Embryonic facial prominence (tissue), 1 donor: ENCODE measurements around the gene NOL4L.

Source experiments
- DNase-seq: peaks from one replicate; pipeline ENCODE4 v3.0.0-alpha.2; 2016; ENCODE audit errors: extremely low spot score

Gene NOL4L

GRCh38 chr20:32447136-32448027, 137.8 kb downstream of the NOL4L start:
- no peak for DNase-seq

DNA sequence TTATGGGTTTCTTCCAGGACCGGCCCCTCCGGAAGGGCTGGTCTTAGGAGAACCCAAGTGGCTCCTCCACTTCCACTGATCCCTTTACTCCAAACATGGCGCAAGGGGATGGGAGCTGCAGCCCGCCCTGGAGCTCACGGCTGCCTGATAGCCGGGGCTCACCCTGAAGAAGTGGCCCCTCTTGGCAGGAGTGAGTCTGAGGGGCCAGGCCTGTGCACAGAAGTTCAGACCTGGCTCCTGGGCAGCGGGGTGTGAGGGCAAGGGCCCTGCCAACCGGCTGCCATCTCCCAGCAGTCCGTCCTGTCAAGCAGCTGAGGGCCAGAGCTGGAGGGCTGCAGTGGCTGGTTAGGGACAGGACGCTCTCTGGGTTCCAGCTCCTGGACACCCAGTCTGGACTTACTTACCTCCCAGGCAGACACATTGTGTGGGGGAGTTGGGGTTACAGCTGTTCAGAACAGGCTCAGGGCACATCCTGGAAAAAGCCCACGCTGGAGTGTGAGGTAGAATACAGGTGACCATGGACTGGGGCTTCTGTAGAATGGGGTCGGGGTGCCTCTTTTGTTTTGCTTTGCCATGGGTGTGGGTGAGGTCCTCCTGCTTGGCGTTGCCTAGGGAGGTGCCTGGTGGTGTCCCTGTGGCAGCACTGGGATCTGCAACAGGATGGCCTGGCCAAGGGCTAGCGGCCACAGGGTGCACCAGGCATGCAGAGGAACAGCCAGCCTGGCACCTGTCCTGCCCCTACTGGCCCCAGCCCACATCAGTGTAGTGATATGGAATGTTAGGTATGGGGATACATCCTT, 138.6 kb downstream of the NOL4L start:
- DNase-seq: no peak

GRCh38 chr20:32445539-32446273, 139.4 kb downstream of the NOL4L start:
- no peak for DNase-seq

DNA sequence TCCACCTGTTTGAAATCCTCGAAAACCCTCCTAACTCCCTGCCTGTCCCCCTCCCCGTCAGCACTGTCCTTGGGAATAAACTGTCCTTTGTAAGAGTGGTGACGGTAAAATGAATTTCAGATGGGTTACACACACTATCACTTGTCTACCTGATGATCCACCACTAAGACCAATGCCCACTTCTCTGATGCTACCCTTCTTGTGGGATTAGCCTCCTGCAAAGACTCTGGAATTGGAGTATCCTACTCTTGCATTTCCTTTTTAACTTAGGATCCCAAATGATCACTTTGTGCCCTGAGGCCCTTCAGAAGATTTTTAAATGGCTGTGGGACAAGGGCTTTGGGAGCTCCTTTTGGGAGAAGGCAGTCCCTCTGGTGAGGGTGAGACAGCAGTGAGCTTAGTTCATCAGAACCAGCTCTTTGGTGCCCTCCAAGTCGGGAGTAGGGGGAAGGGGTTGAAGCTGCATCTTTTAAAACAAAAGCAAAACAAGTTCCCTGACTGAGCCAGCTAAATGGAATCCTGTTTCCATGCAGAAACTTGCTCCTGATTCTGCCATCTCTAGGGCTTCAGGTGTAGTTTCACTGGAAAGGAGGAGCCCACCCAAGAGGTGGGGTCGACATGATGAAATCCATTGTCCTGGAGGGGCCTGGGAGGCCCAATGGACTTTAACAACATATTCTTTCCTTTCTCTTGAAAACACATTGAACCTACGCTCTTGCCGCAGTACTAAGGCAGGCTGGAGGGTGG, 140.5 kb downstream of the NOL4L start:
- no peak for DNase-seq

DNA sequence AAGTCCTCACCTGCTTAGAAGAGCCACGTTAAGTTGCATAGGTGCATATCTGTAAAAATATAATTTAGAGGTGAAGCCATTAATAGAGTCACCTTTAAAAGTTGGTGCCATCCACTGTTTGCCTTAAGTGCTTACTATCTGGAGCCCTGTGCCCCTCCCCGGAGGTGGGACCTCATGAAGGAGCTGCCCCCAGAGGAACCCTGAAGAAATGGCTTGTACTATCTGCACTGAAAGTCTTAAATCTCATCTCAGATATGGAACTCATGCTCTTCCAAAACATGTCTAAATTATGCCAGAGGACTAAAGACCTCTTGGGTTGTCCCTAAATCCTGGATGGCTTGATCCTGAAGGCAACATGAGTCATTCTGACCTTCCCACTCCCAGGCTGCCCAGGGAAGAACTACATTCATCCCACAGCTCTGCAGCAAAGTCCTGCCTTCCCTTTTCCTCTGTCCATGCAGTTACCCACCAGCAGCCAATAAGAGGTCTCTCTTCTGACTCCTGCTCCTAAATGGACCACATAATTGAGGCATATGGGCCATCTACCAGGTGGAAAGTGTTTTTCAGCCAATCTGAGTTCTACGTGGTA, 141.7 kb downstream of the NOL4L start:
- DNase-seq: no peak

DNA sequence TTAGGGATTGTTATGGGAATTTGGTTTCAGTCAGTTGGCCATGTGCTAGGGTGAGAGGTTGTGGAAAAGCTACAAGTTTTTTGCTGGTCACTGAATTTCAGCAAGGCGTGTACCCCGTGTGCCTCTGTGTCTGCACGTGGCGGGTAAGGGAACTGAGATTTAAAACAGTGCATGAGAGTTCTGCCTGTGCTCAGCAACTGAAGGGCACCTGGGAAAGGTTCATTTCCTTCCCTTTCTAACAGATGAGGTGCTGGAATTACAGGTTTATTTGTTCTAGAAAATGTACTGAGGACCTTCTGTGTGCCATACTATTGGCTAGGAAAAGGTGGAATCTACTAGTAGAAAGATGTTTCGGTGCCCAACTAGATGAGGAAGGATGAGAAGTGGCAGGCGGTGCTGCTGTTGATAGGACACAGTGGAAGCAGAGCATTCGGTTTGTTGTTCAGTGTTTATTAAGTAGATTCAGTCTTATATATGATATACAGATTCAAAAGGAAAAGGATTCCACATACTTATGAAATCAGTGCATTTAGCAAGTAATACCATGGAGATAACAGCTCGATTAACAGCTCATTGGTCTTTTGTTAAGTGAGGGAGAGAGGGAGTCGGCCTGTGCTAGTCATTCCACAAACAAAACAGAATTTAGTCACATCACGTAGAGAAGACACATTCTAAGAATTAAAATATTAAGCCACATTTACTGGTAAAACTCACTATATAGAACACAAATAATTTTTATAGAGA, 142.3 kb downstream of the NOL4L start:
- DNase-seq: no peak

- DNase-seq: no peak
Measured at GRCh38 chr20:32441638-32442037, 143.5 kb downstream of the NOL4L start.

- DNase-seq: no peak
Measured at GRCh38 chr20:32440758-32441078, 144.4 kb downstream of the NOL4L start.

DNA sequence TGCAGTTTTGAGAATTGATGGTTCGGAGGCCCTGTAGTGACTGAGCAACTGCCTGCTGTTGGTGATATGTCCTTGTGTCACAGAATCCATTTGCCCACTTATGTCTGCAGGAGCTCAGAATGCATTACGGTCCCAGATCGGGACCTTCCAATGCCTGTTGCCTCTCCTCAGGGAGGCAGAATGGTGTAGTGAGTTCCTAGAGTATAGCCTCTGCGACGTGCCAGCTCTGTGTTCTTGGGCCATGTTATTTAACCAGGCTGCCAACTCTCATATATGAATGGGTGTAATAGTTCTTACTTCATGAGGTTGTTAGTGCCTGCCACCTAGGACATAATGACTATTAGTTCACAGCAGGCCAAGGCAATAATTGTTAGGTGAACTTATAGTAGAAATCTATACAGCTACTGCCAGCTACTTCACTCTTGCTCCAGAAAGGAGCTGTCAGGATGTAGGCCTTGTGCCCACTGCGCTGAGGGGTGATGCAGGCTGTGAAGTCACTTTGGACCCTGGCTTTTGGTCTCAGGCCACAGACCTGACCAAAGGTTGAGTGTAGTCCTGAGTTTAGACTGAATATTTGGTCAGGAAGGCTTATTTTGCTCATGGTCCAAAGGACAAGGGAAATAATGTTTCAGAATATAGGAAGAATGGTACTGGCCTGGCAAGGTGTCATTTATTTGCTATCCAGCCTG, 144.9 kb downstream of the NOL4L start:
- no peak for DNase-seq

DNA sequence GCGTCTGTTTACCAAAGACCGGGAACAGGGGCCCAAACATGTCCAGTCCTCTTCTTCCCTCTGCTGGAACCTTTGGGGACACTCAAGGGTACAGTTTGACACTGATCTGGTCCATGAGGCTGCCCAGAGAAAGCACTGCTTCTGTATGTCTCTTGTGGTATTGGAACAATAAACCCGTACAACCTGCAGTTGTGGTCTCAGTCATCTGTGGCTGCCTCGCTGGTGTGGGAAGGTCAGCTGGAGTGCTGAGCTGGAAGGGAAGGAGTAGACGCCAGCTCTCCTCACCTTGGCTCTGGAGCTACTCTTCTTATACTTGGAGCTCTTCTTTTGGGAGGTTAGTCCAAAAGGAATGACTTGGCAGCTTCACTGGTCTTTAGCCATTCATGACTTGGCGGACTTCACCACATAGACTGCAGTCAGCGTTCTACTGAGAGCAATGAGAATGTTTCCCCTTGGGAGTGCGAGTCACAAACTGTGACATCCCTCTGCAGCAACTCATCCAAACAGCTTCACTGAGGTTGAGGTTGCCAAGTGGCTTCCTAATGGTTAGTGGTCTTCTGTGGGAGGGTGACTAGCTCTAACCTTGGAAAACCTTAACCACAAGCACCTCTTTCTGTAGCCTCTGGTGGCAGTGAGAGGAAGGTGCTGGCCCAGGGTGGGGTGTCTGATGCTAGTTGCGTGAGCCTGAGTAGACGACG, 145.9 kb downstream of the NOL4L start:
- DNase-seq: no peak

- DNase-seq: no peak
Measured at GRCh38 chr20:32438331-32438858, 146.7 kb downstream of the NOL4L start.

- DNase-seq: no peak
Measured at GRCh38 chr20:32437391-32438074, 147.6 kb downstream of the NOL4L start.

DNA sequence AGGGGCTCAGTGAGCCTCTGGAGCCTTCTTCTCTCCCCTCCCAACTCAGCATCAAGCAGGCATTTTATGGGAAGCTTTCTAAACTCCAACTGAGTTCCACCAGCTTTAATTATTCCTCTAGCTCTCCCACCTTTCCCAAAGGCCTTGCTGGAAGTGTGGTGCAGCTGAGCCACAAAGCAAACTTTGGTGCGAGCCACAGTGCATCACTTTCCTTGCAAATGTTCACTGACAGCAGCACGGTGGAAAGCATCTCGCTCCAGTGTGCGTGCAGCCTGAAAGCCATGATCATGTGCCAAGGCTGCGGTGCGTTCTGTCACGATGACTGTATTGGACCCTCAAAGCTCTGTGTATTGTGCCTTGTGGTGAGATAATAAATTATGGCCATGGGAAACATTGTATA, 148.2 kb downstream of the NOL4L start:
- no peak for DNase-seq

GRCh38 chr20:32436142-32436861, 148.8 kb downstream of the NOL4L start:
- no peak for DNase-seq

DNA sequence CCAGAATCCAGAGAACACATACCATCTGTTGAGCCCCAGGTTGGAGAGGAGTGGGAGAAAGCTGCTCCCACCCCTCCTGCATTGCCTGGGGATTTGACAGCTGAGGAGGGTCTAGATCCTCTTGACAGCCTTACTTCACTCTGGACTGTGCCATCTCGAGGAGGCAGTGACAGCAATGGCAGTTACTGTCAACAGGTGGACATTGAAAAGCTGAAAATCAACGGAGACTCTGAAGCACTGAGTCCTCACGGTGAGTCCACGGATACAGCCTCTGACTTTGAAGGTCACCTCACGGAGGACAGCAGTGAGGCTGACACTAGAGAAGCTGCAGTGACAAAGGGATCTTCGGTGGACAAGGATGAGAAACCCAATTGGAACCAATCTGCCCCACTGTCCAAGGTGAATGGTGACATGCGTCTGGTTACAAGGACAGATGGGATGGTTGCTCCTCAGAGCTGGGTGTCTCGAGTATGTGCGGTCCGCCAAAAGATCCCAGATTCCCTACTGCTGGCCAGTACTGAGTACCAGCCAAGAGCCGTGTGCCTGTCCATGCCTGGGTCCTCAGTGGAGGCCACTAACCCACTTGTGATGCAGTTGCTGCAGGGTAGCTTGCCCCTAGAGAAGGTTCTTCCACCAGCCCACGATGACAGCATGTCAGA, 149.6 kb downstream of the NOL4L start:
- DNase-seq: no peak

- DNase-seq: no peak
Measured at GRCh38 chr20:32434434-32434833, 150.7 kb downstream of the NOL4L start.

GRCh38 chr20:32433311-32434021, 151.7 kb downstream of the NOL4L start:
- DNase-seq: no peak
